CD4-positive, alpha-beta T cell treated with Interleukin-15 for 1 hour (primary cell): ENCODE measurements around the gene MAP3K4.

ENCODE experiments used
- DNase-seq: peaks from one replicate; pipeline ENCODE4 v3.0.0-alpha.2; 2020

MAP3K4 gene

DNA sequence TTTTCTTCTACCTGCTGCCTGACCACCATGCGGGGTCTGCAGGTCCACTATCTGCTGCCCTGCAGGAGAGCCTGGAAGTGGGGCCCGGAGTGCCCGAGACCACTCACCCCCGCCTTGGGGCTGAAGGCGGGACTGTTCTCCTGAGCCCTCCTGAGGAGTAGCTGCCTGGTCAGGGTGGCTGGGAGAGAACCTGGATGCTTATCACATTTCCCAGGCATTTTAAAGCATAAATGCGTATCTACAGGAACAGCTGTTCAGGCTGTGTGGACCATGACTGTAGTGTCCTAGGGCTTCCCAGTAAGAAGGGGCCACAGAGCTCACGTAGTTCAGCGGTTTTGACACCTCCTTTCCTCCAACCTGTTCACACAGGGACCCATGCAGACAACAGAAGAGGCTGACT, 159.0 kb downstream of the MAP3K4 start:
- no peak for DNase-seq

DNA sequence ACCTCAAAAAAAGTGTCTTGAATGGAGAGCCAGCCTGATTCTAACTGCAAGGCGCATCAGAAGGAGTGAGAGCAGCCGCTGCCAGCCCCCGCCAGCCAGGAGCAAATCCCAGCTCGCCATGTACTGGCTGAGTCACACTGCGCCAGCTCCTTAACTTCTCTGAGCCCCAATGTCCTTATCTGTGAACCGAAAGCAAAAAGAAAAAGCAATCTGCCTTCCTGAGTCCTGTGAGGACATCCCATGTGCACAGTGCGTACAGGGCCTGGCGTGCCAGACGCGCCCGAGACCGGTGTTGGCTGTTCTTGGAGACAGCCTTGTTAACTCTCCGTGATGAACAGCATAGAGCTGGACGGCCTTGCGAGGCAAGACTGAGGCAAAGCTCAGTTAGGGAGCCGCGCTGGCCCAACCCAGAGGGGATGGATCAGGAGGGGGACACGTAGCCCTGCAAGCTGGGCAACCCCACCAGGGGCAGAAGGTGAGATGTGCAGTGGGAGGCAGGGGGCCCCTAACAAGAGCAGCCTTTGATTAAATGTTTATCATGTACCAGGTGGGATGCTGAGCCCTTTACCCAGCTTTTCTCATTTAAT, 159.6 kb downstream of the MAP3K4 start:
- no peak for DNase-seq

- DNase-seq, result no peak
Measured at GRCh38 chr6:161151660-161152526, 160.3 kb downstream of the MAP3K4 start.

DNA sequence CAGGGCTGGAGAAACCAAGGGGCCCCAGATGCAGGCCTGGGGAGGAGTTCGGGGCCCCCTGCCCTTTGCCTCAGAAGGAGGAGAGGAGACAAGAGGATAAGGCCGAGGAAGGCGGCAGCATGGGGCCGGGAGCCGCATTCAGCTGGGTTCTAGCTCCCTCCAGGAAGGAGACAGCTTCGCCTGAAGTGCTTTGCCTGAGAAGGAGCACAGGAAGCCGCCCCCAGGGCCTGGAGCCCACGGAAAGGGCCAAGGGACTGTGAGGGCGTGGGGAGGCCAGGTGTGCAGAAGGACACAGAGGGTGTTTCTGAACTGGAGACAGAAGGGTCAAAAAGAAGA, 160.9 kb downstream of the MAP3K4 start:
- no peak for DNase-seq

GRCh38 chr6:161152907-161153662, 161.5 kb downstream of the MAP3K4 start:
- no peak for DNase-seq

DNA sequence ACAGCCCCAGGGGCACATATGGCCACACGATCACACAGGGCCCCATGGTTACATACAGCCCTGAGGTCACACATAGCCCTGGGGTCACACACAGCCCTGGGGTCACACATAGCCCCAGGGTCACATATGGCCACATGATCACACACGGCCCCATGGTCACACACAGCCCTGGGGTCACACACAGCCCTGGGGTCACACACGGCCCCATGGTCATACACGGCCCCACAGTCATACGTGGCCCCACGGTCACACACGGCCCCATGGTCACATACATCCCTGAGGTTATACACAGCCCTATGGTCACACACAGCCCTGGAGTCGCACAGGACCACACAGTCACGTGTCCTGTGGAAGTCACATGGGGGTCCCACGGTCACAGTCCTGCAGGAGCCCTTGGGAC, 162.2 kb downstream of the MAP3K4 start:
- no peak for DNase-seq

GRCh38 chr6:161154796-161155335, 163.3 kb downstream of the MAP3K4 start:
- DNase-seq, result no peak

DNA sequence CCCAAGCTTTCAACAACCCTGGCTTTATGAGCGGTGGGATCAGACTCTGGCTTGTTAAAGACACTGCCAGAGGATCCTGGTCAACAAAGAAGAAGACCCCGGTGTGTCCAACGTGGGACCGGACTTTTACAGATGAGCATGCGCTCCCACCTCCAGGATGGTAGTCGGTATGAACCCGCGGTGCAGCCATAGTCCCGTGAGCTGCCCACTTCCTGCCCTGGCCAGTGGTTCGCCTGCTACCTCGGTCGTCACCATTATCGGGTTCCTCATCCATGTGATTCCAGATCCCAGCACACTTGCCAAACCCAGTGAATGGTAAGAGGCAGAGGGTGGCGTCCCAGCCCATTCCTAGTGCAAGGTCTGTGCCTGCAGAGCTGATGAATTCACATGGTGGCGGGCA, 169.6 kb downstream of the MAP3K4 start:
- DNase-seq, result no peak

GRCh38 chr6:161161889-161162624, 170.5 kb downstream of the MAP3K4 start:
- no peak for DNase-seq

- DNase-seq, result no peak
Measured at GRCh38 chr6:161162722-161163121, 171.2 kb downstream of the MAP3K4 start.

DNA sequence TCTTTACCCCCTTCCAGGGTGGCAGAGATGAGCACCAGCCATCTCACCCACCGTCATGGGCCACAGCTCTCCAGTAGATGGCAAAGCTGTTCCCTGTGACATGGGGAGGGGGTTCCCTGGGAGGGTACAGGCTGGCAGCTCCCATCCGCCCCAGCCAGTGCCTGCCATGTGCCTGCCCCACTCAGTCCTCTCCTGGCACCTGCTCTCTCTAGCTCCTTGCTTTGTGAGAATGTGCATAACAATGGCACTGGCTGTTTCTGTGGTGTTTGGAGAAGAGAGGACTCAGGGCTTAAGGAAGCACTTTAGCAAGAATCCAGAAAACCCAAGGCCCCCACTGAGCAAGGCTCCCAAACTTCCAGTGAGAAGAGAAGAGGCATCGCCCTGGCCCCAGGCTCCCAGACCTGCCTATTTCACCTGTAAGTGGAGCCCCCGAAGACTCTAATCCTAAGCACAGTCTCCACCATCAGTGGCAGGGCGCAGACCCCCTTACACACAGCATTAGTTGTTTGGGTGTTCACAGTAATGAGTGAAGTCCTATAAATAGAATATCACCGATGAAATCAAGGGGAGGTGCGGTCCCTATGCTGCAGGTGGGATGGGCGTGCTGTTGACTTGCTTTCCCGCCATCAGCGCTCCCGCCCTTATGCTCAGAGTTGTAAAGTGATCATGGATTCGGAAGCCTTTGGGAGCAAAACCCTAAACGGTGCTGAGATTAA, 172.1 kb downstream of the MAP3K4 start:
- no peak for DNase-seq

GRCh38 chr6:161164182-161164625, 172.6 kb downstream of the MAP3K4 start:
- DNase-seq, result no peak

DNA sequence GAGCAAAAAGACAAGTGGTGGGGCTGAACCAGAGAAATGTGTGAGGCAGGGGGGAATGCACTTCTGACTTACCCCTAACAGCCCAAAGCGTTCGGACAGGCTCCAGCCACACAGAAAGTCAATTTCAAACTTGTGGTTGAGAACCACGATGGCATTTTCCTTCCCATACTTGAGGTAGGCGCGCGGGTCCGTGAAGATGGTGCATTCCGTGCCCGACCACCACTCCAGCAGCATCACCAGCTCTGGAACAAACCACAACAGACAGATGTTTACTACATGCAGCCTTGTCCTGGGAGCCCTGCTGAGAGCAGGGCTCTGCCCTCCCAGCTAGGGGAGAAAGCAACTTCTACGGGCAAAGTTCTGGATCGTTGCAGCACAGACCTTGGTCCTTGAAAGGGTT, 174.6 kb downstream of the MAP3K4 start:
- no peak for DNase-seq

- no peak for DNase-seq
Measured at GRCh38 chr6:161166677-161167076, 175.1 kb downstream of the MAP3K4 start.
